Keratinocyte (primary cell): ENCODE measurements around the gene AXIN1.

Source experiments
- EZH2 ChIP-seq: IDR thresholded peaks from one replicate; pipeline ENCODE4 v1.6.1; 2012; ENCODE audit warnings: inconsistent platforms, mild to moderate bottlenecking, low read length, moderate library complexity
- TF ChIP-seq, protein P1 (sequence below), 3 experiments: IDR thresholded peaks in 1 of 3; conservative IDR thresholded peaks in 1 of 3; optimal IDR thresholded peaks in 1 of 3; 2 replicates in 2 of 3; 3 replicates in 1 of 3; pipeline versions ENCODE3 to v1.5.1; 2011; ENCODE audit warnings: low read length in 3 of 3, mild to moderate bottlenecking in 3 of 3, moderate library complexity in 2 of 3, control low read depth in 1 of 3, inconsistent platforms in 1 of 3; ENCODE audit not compliant: insufficient read depth in 2 of 3; ENCODE audit errors: extremely low read depth in 1 of 3

DNA sequence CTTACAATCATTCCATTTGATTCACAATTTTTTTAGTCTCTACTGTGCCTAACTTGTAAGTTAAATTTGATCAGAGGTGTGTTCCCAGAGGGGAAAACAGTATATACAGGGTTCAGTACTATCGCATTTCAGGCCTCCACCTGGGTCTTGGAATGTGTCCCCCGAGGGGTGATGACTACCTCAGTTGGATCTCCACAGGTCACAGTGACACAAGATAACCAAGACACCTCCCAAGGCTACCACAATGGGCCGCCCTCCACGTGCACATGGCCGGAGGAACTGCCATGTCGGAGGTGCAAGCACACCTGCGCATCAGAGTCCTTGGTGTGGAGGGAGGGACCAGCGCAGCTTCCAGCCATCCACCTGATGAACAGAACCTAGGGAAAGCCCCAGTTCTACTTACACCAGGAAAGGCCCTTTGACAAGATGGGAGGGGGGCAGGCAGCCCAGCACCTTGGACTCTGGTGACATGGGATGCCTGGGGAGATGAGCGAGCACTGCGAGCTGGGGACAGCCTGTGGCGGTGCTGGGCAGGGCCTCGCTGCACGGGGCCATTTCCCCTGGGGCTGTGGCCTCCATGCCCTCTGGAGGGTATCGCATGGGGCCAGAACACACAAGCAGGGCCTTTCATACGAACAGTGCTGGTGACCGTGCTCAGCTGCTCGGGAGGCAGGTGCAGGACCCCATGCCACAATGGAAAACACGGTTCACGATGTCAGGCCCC lies 35.6 kb downstream of the AXIN1 start:
- TF ChIP-seq, protein P1, sequence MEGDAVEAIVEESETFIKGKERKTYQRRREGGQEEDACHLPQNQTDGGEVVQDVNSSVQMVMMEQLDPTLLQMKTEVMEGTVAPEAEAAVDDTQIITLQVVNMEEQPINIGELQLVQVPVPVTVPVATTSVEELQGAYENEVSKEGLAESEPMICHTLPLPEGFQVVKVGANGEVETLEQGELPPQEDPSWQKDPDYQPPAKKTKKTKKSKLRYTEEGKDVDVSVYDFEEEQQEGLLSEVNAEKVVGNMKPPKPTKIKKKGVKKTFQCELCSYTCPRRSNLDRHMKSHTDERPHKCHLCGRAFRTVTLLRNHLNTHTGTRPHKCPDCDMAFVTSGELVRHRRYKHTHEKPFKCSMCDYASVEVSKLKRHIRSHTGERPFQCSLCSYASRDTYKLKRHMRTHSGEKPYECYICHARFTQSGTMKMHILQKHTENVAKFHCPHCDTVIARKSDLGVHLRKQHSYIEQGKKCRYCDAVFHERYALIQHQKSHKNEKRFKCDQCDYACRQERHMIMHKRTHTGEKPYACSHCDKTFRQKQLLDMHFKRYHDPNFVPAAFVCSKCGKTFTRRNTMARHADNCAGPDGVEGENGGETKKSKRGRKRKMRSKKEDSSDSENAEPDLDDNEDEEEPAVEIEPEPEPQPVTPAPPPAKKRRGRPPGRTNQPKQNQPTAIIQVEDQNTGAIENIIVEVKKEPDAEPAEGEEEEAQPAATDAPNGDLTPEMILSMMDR (optimal IDR thresholded peaks at IDR 0.05 in 1 of 3, IDR thresholded peaks at IDR 0.05 in 1 of 3, conservative IDR thresholded peaks at IDR 0.05 in 1 of 3; ENCODE audit: extremely low read depth in 1 of 3, insufficient read depth in 2 of 3, low read length in 3 of 3) = no peak
- TF ChIP-seq EZH2 = no peak
